Endothelial cell of umbilical vein (primary cell): ENCODE data around the gene SRRM2. TPM values are rescaled to one million over a fixed set of nuclear protein-coding genes. Genes with fewer than 3 reads are reported as not detected.

Source experiments
- BruUV-seq: library from RNA; stranded (reverse); fragments of 400-500 nt; replicated peaks from 2 replicates; lab custom pipeline; 2021; lab: Mats Ljungman, UMichigan
- CTCF ChIA-PET: fragments of 300-600, 350-600 bp; sonication (Branson Sonifier 250); formaldehyde crosslinking; loops from one replicate; lab custom pipeline; 2021; ENCODE audit warnings: antibody characterized with exemption, inconsistent platforms; lab: Charles Lee
- POLR2A ChIA-PET: fragments of 300-600, 350-600 bp; sonication (Branson Sonifier 250); formaldehyde crosslinking; loops from one replicate; lab custom pipeline; 2021; ENCODE audit warnings: antibody characterized with exemption, inconsistent platforms; lab: Charles Lee
- DNase-seq: peaks from one replicate; pipeline ENCODE4 v3.0.0-alpha.2; 2011; ENCODE audit warnings: low read depth, low spot score
- FAIRE-seq: peaks from 2 replicates; lab custom pipeline; 2011; peaks lifted over from hg19 to GRCh38; lab: Jason Lieb, UNC
- H2AFZ ChIP-seq: 2 replicates; pipeline ENCODE4 v1.6.0; 2012; ENCODE audit warnings: low read depth, low read length, control low read depth, inconsistent platforms
- H3K27ac ChIP-seq: 2 replicates; pipeline ENCODE4 v1.5.1; 2011; ENCODE audit warnings: low read depth, mild to moderate bottlenecking, control low read depth, low read length, moderate library complexity; ENCODE audit not compliant: insufficient read depth
- H3K27me3 ChIP-seq, 2 experiments: 2 replicates each; pipeline versions ENCODE4 v1.6.0 to v1.6.1; 2011; ENCODE audit warnings: low read length in 2 of 2, mixed read lengths in 1 of 2; ENCODE audit not compliant: control insufficient read depth in 2 of 2, insufficient read depth in 2 of 2
- H3K36me3 ChIP-seq, 2 experiments: 2 replicates in 1 of 2; 3 replicates in 1 of 2; pipeline ENCODE4 v1.5.1; 2011; ENCODE audit warnings: low read length in 2 of 2, mild to moderate bottlenecking in 1 of 2, moderate library complexity in 1 of 2; ENCODE audit not compliant: control insufficient read depth in 2 of 2, insufficient read depth in 2 of 2; ENCODE audit errors: extremely low read depth in 1 of 2
- H3K4me1 ChIP-seq: 3 replicates; pipeline ENCODE4 v1.5.1; 2011; ENCODE audit warnings: mild to moderate bottlenecking, low read length; ENCODE audit not compliant: control insufficient read depth, insufficient read depth; ENCODE audit errors: extremely low read depth
- H3K4me2 ChIP-seq: 2 replicates; pipeline ENCODE4 v1.6.1; 2011; ENCODE audit warnings: low read length, control low read depth, mixed read lengths; ENCODE audit not compliant: insufficient read depth
- H3K4me3 ChIP-seq, 3 experiments: fragments of 200-600 bp in 1 of 3; sonication (generic), shearing (Covaris generic) in 1 of 3; replicated peaks in 1 of 3; 2 replicates each; pipeline ENCODE4 v1.5.1; 2011 to 2016; ENCODE audit warnings: control low read depth in 3 of 3, low read length in 3 of 3, mild to moderate bottlenecking in 2 of 3, inconsistent platforms in 1 of 3, low read depth in 1 of 3, moderate library complexity in 1 of 3; ENCODE audit not compliant: insufficient read depth in 1 of 3
- H3K79me2 ChIP-seq: 2 replicates; pipeline ENCODE4 v1.6.0; 2012; ENCODE audit warnings: low read length, inconsistent platforms; ENCODE audit not compliant: control insufficient read depth, insufficient read depth
- H3K9ac ChIP-seq: replicated peaks from 2 replicates; pipeline ENCODE3; 2011; ENCODE audit warnings: low read length, control low read depth; ENCODE audit not compliant: insufficient read depth; ENCODE audit errors: extremely low read depth
- H3K9me1 ChIP-seq: replicated peaks from 3 replicates; pipeline ENCODE4 v1.6.0; 2011; ENCODE audit warnings: mild to moderate bottlenecking, low read length; ENCODE audit not compliant: control insufficient read depth, insufficient read depth; ENCODE audit errors: extremely low read depth
- H3K9me3 ChIP-seq: replicated peaks from 2 replicates; pipeline ENCODE4 v1.5.1; 2012; ENCODE audit warnings: low read length, inconsistent platforms; ENCODE audit not compliant: control insufficient read depth, insufficient read depth
- H4K20me1 ChIP-seq: replicated peaks from 2 replicates; pipeline ENCODE3; 2011; ENCODE audit warnings: mild to moderate bottlenecking, low read length; ENCODE audit not compliant: control insufficient read depth, insufficient read depth; ENCODE audit errors: extremely low read depth
- CTCF ChIP-seq, 2 donors: IDR thresholded peaks; 1 replicate in 1 of 2; 2 replicates in 1 of 2; pipeline ENCODE4 v1.5.1; 2011; ENCODE audit warnings: low read length in 2 of 2, mild to moderate bottlenecking in 2 of 2, moderate library complexity in 2 of 2, control low read depth in 1 of 2, inconsistent platforms in 1 of 2, low read depth in 1 of 2; ENCODE audit not compliant: insufficient read depth in 1 of 2; ENCODE audit errors: extremely low read depth in 1 of 2
- EZH2 ChIP-seq: IDR thresholded peaks from 2 replicates; pipeline ENCODE4 v1.6.1; 2012; ENCODE audit warnings: borderline replicate concordance, low read depth, mild to moderate bottlenecking, moderate library complexity, low read length, inconsistent platforms; ENCODE audit not compliant: severe bottlenecking
- FOS ChIP-seq: IDR thresholded peaks from 2 replicates; pipeline ENCODE4 v1.6.1; 2011; ENCODE audit warnings: mild to moderate bottlenecking, low read length, moderate library complexity, borderline replicate concordance; ENCODE audit not compliant: insufficient read depth
- GATA2 ChIP-seq: IDR thresholded peaks from 2 replicates; pipeline ENCODE4 v1.7.0; 2011; ENCODE audit warnings: low read depth, mild to moderate bottlenecking, moderate library complexity, mixed read lengths, low read length; ENCODE audit not compliant: insufficient read length, insufficient read depth
- JUN ChIP-seq: IDR thresholded peaks from 2 replicates; pipeline ENCODE4 v1.6.1; 2011; ENCODE audit warnings: borderline replicate concordance, low read depth; ENCODE audit not compliant: insufficient read length, insufficient read depth
- MAX ChIP-seq: IDR thresholded peaks from 2 replicates; pipeline ENCODE4 v1.6.1; 2011; ENCODE audit not compliant: insufficient read depth, insufficient read length
- MYC ChIP-seq: IDR thresholded peaks from one replicate; pipeline ENCODE4 v1.6.1; 2011; ENCODE audit warnings: mild to moderate bottlenecking, low read depth, low read length
- POLR2A ChIP-seq: IDR thresholded peaks from 2 replicates; pipeline ENCODE4 v1.6.1; 2012; ENCODE audit warnings: low read depth, mild to moderate bottlenecking, control low read depth, low read length
- POLR2AphosphoS5 ChIP-seq: IDR thresholded peaks from 2 replicates; pipeline ENCODE4 v1.6.1; 2012; ENCODE audit warnings: low read depth, mild to moderate bottlenecking, control low read depth, low read length, moderate library complexity; ENCODE audit not compliant: insufficient read depth
- dilution Hi-C: fragments of 300-500 bp; cut with MboI; formaldehyde crosslinking; loops from one replicate; pipeline ENCODE4 v1.15.0; 2019; ENCODE audit warnings: low sequenced_read_pairs; ENCODE audit not compliant: extremely low pct_ligation_motif_present
- intact Hi-C: fragments of 100-400 bp; cut with micrococcal nuclease; formaldehyde crosslinking; loops from one replicate; pipeline ENCODE4 v1.10.0; 2022
- polyA plus RNA-seq, 4 experiments: library from polyadenylated mRNA; depleted of rRNA in 3 of 4; stranded (reverse) in 3 of 4; unstranded in 1 of 4; fragments of >200 nt; gene quantifications; 2 replicates each; pipeline versions ENCODE4 v1.2.1 to v1.2.3, GENCODE V29; 2011 to 2012; ENCODE audit warnings: missing spikeins in 1 of 4
- total RNA-seq: library from RNA; stranded (reverse); gene quantifications from 2 replicates; pipeline ENCODE4 v1.2.3, GENCODE V29; 2021

Gene SRRM2
- total and polyA plus RNA-seq, 2 donors (not counting 3 experiments of a cell fraction or from before 2014, with no cell fraction given), result 270 to 483 TPM

GRCh38 chr16:2739625-2740430 lies 12.6 kb upstream of the SRRM2 start:
- CTCF ChIA-PET, result interaction anchor here (0.6 to 1.3 kb wide), 3 partner anchors 11 to 186 kb away, joined by 3 read pairs; no protein-coding TSS in a partner anchor
- Histone ChIP-seq H3K36me3 (no peaks in the 10 kb centered on the region), H2AFZ (no peak overlapping the region), H3K4me1 (no peaks in the 10 kb centered on the region), H3K9me1 (no peaks in the 10 kb centered on the region), H3K4me2 (no peak overlapping the region), H3K27me3 (no peaks in the 10 kb centered on the region), H4K20me1 (no peaks in the 10 kb centered on the region), H3K79me2 (no peaks in the 10 kb centered on the region), H3K9ac (no peak overlapping the region), H3K9me3 (no peaks in the 10 kb centered on the region), H3K27ac (no peak overlapping the region), H3K4me3 (no peak overlapping the region)
- no TSS peak for BruUV-seq
- POLR2A ChIA-PET, result no interaction called here
- DNase-seq (no peak), FAIRE-seq (no peak)
- no peak for TF ChIP-seq JUN
- dilution Hi-C loops, result no loop called here
- intact Hi-C loops, result no loop called here

- no peak for TF ChIP-seq POLR2A
- no peak for TF ChIP-seq MAX
- no peak for TF ChIP-seq JUN
- no peak for TF ChIP-seq MYC
- no peak for TF ChIP-seq CTCF (IDR thresholded peaks at IDR 0.05; ENCODE audit: extremely low read depth in 1 of 2, insufficient read depth in 1 of 2, low read depth in 1 of 2, low read length in 2 of 2)
- no peak for TF ChIP-seq FOS
- no peak for TF ChIP-seq GATA2
- TF ChIP-seq POLR2AphosphoS5, result no peak
- TF ChIP-seq EZH2, result no peak
- no peaks in the 10 kb centered on the region for H3K9me3 ChIP-seq
- ChIA-PET CTCF (interaction anchor here (0.6 kb wide), 1 partner anchor 185 kb away, joined by 3 read pairs; no protein-coding TSS in a partner anchor), POLR2A (no interaction called here)
- H3K79me2 ChIP-seq, result no peaks in the 10 kb centered on the region
- no peak for FAIRE-seq
- H3K4me1 ChIP-seq, result no peaks in the 10 kb centered on the region
- H3K27ac ChIP-seq, result no peak overlapping the region
- dilution Hi-C loops (no loop called here), intact Hi-C loops (no loop called here)
- H2AFZ ChIP-seq, result no peak overlapping the region
- no peaks in the 10 kb centered on the region for H3K9me1 ChIP-seq
- H3K27me3 ChIP-seq, result no peaks in the 10 kb centered on the region
- no peak overlapping the region for H3K9ac ChIP-seq
- no peak overlapping the region for H3K4me3 ChIP-seq
- DNase-seq, result no peak
- H4K20me1 ChIP-seq, result no peaks in the 10 kb centered on the region
- no TSS peak for BruUV-seq
- no peaks in the 10 kb centered on the region for H3K36me3 ChIP-seq
- H3K4me2 ChIP-seq, result no peak overlapping the region
Observed at GRCh38 chr16:2740476-2740875, 12.0 kb upstream of the SRRM2 start.
